Measurements from ENCODE around the gene CFAP61.
"Not testable (repeated sequence)": the region's sequence is repeated elsewhere in the genome, so short reads cannot be mapped to it uniquely, and the experiment has no call there.

CFAP61 gene

DNA sequence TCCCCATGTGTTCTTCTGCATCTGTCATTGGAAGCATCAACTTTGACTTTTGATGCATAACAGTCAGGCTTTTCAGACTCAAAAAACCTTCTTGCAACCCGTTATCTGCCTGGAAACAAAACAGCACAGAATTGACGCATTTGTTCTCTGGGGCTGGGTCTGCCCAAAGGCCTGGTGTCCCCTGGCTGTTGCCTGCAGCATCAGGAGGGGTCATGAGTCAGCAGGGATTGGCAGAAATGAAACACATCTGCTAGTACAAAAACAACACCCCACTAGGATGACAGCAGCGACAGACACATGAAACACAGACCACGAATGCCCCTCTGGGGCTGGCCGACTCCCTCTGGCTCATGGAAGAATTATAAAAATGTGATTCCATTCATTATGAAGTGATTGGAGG is 158.0 kb downstream of the CFAP61 start:
- DNase-seq (ENCODE audit: low read depth): no peak

DNA sequence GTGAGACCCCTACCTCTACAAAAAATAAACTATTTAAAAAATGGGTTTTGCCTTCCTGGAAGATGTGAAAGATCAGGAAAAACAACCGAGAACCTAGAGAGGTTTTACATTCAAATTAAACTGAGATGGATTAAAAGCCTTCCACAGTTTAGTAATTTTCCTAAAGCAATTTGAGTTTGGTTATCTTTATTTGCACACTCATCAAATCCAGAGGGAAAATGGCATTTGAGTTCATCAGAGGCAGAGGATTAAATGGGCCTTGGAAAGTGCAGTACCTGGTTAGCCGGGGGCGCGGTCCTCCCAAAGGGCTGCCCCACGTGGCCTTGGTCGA is 158.6 kb downstream of the CFAP61 start:
- no peak for DNase-seq (ENCODE audit: low read depth)

DNA sequence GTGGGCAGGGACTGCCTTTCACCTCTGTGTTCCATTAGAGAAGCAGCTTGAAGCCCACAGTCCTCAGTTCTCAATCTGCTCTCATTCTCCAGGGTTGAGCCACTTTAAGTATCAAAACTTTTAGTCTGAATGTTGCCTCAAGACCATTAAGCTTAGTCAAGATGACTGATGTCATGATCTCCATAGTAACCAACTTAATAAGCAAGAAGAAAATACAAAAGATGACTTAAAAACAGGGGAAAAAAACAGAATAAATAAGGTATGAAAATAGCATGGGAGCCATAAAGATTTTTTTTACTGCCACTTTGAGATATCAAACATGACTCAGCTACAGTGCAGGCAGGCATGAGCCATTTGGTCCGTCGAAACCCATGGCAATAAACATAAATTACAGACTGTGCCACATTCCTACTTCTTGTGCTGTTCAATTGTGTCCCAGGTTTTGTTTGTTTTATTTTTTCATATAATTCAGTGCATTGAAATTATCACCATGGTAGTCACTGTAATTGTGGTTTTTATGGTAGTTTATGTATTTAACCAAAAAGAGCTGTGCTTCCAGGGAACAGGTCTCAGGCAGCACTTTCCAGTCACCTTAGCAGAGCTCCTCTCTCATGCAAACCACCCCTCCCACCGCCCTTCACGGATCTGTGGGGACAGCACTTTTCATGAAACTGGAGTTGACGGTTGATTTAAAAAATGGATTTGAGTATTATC is 159.1 kb downstream of the CFAP61 start:
- no peak for DNase-seq (ENCODE audit: low read depth)

DNA sequence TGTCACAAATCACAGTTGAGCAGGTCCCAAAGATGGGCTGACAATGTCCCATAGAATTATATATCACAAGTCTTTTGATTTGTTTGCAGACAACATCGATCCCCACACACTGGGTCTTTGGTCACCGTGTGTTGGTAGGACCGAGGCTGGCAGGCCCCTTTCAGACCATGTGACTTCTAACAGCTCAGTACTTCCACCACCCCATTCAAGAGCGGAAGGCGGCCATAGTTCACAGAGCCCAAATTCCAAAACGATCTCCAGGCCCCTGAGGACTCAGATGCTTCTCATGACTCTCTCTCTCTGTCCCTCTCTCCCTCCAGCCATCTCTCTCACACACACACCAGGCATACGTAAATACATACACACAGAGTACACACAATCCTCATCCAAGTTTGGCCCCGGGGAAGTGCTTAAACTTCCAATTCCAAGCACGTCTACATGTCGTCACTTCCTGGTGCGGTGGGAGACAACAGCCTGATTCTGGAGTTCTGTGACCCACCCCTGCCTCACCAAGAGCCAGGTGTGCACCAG is 159.7 kb downstream of the CFAP61 start:
- no peak for DNase-seq (ENCODE audit: low read depth)

DNA sequence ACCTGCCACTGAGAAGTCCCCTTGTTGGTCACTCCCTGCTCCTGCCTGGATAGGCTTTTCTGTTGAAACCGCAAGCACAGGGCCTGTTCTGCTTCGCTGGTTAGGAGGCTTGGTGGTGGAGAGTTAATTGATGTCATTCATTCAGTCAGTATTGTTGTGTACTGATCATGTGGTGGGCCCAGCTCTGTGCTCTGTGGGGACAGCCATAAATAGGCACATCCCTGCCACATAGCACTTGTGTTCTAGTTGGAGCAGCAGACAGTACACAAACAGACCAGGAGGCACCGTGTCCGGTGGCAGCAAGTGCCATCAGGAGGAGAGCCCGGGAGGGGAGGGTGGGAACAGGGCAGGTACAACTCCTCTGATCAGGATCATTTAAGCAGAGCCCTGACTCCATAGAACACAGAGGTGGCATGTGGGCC is 160.4 kb downstream of the CFAP61 start:
- DNase-seq (ENCODE audit: low read depth): no peak

DNA sequence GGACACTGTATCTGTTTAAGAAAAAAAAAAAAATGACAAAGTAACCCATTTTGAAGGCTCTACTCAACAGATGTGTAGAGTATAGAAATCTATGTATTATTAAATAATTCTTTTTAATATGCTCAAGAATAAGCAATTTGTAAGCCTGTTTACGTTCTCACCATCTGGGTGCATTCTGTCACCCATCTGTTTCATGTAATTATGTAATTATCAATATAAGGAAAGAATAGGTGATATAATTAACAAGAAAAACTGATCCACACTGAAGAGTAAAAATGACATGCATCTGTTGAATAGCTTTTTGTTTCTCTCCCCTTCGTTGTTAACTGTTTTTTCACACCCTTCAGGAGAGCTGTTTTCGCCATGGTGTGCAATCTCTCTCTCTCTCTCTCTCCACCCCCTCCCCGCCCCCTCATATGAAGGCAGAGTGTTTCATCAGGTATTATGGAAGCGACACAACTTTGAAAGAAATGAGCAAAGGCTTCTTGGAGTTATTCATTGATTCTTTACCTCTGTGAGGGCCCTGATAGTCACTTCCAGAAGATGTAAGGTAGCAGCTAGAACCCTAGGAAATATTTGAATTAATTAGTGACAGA is 161.3 kb downstream of the CFAP61 start:
- DNase-seq (ENCODE audit: low read depth): no peak

DNA sequence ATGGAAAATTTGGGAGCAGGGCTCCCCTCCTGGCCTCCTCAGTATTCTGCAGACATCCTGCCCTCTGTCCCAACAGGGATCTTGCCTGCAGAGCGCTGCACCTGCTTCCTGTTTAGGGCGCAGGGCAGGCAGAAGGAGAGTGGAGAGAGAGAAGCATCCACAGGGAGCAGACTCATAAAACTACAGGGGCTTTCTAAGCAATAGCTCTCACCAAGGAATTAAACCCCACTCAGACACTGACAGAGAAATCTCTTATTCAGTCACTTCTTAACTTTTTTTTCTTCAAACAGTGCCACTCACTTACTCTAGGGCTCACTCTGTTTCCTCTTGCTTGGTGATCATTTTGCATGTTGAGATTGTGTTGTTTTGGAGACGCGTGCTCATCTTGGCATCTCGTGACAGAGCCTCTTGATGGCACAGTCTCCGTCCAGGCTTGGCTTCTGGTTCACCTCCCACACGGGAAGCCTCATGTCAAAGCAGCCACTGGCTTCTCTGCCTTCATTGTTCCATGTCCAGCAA is 162.5 kb downstream of the CFAP61 start:
- DNase-seq (ENCODE audit: low read depth): no peak

DNA sequence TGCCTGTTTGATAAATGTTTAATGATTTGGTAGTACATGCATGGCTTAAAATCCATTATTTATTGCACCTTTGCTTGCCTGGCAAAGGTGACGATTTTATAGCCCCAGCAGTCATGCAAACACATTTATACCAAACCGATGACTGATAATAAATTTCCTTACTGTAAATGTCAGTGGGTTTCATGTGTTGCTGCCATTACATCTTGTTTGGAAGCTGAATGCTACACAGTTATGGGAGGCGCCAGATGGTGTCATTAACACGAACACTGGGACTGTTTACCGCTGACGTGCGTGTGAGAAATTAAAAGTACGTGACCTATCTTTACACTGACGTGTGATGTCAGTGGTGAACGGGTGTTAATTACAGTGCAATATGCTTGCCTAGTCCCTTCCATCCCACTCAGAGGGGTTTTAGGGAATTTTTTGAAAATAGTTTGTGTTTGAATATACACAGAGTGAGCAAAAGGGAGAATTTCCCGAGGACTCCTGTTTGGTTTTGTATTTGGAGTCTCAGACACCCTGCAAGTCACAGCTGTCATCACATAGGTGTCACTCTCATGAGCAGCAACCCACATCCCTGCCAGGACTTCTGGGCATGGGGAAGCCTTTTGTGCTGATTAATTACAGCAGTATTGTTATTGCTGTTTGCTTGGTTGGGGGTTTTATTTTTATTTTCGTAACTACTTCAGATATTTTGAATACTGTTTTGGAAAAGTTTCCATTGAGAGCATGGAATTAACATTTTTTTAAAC is 163.8 kb downstream of the CFAP61 start:
- DNase-seq (ENCODE audit: low read depth): no peak

DNA sequence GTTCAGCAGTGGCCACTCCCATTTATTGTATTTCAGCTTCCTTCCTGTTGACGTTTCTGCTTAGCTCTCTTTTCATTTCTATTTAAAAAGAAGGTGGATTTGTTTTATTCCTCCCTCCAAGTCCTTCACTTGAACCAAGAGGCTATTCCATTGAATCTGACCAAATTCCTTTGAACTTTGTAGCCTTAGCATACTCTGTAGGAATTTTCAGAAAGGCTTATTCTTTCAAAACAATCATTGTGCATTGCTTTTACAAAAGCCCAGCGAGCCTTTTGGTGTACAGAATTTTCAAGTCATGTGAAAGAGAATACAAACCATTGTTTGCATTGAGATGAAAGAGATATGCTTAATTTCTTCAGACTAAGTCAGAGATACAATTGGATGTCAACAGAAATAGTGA is 164.6 kb downstream of the CFAP61 start:
- DNase-seq (ENCODE audit: low read depth): no peak

DNA sequence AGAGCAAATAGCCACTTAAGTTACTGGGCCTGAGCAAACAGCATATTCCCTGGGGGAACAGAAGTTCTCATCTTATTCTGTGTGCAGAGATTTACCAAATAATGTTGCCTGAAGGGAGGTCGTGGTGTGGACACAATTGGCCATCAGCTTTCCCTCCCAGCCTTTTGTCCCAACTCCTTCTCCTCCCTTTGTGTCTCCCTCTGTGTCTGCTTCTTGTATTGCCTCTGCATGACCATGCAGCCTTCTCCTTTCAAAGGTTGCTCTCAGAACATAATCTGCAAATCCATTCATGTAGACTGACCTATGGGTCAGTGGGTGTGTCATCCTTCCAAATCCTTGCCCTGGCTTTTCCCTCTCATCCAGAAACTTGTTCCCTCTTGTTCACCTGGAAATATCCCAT is 165.3 kb downstream of the CFAP61 start:
- DNase-seq (ENCODE audit: low read depth): no peak

DNA sequence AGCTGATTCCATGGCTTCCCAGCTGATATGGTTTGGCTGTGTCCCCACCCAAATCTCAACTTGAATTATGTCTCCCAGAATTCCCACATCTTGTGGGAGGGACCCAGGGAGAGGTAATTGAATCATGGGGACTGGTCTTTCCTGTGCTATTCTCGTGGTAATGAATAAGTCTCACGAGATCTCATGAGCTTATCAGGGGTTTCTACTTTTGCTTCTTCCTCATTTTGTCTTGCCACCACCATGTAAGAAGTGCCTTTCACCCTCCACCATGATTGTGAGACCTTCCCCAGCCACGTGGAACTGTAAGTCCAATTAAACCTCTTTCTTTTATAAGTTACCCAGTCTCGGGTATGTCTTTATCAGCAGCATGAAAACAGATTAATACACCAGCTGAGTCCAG is 165.8 kb downstream of the CFAP61 start:
- DNase-seq (ENCODE audit: low read depth): not testable (repeated sequence)

DNA sequence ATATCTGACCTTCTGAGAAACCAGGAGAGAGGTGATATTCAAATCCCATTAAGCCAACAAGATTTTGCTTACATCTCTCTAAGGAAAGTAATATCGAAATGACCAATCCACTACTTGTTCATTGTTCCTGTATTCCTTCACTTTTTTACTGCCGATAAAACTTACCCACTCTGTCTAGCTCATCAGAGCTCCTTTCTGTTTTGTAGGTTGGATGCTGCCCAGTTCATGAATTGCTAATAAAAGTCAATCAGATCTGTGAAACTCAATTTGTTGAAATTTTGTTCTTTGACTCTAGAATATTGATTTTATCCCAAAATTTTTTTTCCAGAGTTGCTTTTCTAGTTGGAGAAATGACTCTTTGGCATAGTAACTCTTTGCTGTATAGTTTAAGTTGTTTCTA is 166.7 kb downstream of the CFAP61 start:
- no peak for DNase-seq (ENCODE audit: low read depth)

DNA sequence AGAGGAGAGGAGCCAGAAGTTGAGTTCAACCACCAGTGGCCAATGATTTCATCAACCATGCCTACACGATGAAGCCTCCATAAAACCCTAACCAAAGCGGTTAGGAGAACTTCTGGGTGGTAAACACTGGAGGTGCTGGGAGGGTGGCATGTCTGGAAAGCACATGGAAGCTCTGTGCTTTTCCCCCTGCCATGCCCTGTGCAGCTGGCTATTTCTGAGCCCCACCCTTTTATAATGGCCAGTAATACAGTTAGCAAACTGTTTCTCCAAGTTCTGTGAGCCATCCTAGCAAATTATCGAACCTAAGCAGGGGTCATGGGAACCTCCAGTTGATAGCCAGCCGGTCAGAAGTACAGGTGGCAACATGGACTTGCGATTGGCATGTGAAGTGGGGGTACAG is 167.8 kb downstream of the CFAP61 start:
- no peak for DNase-seq (ENCODE audit: low read depth)

DNA sequence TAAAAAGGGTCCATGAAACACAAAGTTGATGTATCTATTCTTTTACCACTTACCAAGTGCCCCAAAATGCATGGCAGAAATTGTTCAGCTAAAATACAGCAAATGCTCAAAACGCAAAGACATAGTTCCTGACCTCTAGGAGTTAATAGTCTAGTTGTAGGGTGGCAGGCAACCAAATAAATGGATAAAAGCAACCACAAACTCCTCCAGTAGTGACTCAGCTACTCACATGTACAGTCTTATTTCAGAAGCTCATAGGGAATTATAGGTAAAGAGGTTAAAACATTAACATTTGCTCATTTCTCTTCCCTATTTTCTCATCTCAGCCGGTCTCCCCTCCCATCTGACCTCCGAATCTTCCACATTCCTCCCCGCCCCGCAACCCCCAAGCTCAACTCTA is 171.6 kb downstream of the CFAP61 start:
- no peak for DNase-seq (ENCODE audit: low read depth)

DNA sequence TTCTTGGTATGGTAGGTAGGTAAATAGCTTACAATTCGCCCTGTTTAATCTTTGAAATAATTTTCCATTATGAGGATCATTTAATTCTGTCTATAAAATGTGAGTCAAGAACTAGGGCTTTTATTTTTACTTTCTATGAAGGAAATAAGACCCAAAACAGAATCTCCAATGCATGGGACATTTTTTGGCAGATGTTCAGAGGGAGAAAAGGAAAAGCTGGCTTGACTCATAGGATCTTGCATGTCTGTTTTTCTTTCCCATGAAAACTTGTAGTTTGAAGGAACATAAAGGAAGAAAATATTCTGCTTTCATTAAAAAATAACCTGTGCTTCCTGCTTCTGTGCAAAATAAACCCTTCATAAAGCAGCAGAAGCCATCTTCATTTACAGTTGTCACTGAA is 172.5 kb downstream of the CFAP61 start:
- DNase-seq (ENCODE audit: low read depth): no peak

DNA sequence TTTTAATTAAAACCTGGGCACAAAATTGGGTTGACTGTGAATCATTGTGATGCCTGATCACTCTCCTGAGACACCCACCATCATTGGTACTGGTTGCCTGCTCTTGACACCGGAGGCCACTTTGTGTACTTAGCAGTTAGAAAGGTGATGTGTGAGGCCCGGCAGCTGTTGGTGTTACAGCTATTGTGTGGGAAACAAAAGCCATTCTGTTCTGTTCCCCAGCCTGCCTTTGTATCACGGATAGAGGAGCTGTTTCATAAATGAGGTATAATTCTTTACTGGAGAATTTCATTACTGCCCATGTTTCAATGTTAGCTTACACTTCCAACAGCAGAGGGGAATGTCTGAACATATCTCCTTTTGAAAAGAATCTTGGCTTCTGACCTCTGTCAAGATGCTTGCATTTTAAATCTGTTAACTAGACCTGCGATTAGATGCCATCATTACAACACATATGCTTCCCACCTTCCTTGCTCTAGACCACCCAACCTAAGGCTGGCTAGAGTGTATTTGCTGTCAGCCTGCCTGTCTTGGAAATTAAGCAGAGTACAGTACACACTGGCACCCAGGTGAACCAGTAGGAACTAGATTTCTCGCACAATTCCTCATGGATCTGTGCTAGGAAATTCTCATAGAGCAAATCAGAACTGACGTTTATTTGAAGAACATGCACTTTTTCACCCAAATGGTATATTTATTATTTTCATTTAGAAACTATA is 173.2 kb downstream of the CFAP61 start:
- DNase-seq (ENCODE audit: low read depth): no peak

DNA sequence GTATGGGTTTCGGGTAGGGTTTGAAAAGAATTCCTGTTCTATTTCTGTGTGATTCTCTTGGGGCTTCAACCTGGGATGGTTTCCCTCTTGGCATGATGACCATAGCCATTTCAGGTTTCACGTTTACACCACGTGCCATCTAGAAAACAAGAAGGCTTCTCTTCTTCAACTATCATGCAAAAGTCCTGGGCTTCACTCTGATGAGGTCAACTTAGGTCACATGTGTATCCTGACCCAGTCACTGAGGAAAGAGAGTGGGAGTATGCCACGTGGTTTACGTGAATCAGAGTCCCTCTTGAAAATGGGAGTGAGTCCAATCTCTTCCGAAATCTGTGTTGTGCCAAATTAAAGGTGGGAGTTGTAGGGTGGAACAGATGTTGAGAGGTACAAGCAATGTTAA is 174.2 kb downstream of the CFAP61 start:
- DNase-seq (ENCODE audit: low read depth): no peak

DNA sequence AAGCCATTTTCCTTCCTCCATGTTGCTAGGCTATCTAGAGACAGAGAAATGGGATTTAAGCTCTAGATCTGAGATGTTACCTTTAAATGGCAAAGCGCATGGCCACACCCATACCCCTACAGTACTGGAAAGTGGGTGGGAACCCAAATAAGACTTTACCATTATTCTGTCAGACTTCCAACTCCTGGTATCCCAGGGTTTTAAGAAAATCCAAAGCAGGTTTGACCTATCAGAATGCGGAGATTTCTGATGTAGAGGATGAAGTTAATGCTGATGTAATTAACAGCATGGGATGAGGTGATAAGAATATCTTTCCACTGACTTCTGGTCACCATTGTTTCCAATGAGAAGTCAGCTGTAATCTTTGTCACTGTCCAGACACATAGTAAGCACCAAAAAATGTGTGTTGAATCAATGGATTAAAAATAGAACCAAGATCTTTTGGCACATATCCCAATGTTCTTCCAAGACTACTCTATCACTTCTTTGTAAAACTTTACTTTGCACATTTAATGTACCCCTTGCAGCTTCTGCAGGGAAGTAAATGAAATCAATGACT is 174.8 kb downstream of the CFAP61 start:
- DNase-seq (ENCODE audit: low read depth): no peak

DNA sequence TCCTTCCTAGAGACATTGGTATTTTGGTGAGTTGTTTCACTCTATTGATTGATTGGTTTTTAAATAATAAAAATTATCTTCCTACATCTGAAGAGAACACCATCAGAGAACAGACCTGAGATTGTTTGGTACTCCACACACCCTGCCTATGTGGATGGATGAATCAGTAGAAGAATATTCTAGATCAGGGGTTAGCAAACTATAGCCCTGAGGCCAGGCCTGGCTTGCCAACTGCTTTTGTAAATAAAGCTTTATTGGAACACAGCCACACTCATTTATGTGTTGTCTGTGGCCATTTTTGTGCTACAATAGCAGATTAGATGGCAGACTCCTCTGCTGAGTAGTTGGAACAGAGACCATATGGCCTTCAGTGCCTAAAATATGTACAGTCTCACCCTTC is 176.0 kb downstream of the CFAP61 start:
- no peak for DNase-seq (ENCODE audit: low read depth)

DNA sequence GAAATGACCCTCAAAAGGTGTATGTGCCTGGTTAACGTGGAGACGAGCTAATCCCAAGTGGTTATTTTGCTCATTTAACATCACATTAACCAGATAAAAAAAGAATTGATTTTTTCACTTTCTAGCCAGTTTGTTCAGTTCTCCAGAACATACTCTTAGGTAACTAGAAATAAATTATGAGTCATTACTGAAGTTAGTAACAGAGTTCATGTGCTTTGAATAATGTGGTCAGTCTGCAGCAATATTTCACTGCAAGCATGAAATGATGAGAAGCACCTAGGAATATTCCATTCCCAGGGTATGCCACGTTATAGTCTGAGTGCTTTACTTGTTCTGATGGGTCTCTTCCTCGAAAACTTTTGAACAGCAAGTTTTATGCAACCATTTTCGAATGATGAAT is 177.3 kb downstream of the CFAP61 start:
- no peak for DNase-seq (ENCODE audit: low read depth)

DNA sequence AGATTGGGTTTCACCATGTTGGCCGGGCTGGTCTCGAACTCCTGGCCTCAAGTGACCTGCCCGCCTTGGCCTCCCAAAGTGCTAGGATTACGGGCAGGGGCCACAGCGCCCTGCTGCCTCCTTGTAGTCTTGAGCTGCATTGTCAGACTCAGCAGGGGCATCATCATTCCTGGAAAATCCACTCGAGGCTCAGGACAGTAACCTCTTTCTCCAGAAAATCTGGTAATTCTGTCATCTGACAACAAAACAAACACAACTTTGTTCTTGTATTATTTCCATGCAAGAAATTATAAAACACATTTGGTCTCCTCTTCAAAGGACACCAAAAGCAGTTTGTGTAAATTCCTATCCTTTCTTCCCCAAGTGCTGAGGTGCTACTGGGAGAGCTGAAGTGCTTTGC is 178.4 kb downstream of the CFAP61 start:
- DNase-seq (ENCODE audit: low read depth): no peak

Measured in non-pigmented ciliary epithelial cell (primary cell).